ENCODE results near the gene COL6A1. TPM values are rescaled to one million over a fixed set of nuclear protein-coding genes. Genes with fewer than 3 reads are reported as not detected.

The COL6A1 gene
- total RNA-seq, 2 experiments from 2014 or later: 8.0 to 8.5 TPM

DNA sequence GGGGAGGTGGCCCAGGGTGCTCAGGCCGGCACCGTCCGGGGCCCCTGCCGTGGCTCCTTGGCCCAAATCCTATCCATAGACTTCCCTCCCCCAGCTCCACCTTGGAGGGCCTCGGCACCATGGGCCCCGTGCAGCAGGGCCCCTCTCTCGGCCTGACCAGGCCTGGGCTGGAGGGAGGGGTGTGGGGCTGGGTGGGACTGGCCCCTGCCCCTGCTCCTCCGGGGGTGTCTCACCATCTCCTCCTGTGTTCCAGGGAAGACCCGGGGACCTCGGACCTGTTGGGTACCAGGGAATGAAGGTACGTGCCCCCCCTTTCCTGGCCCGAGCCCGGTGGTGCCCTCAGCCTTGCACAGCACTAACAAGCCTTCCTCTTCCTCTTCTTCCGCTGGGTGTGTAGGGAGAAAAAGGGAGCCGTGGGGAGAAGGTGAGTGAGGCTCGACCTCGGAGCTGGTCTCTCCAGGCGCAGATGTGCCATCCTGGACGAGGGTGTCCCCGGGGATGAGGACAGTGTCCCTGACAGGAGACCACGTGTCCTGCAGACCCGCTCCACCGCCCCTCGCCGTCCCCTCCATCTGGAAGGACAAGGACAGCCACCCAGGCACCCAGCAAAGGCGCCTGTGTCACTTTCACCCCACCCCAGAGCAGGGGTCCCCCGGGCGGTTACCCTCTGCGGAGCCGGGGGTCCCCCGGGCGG is 7.9 kb downstream of the COL6A1 start:
- H3K9me3 ChIP-seq (ENCODE audit: control insufficient read depth in 1 of 2, insufficient read depth in 1 of 2, low read length in 2 of 2): no peaks in the 10 kb centered on the region
- TF ChIP-seq, protein P1, sequence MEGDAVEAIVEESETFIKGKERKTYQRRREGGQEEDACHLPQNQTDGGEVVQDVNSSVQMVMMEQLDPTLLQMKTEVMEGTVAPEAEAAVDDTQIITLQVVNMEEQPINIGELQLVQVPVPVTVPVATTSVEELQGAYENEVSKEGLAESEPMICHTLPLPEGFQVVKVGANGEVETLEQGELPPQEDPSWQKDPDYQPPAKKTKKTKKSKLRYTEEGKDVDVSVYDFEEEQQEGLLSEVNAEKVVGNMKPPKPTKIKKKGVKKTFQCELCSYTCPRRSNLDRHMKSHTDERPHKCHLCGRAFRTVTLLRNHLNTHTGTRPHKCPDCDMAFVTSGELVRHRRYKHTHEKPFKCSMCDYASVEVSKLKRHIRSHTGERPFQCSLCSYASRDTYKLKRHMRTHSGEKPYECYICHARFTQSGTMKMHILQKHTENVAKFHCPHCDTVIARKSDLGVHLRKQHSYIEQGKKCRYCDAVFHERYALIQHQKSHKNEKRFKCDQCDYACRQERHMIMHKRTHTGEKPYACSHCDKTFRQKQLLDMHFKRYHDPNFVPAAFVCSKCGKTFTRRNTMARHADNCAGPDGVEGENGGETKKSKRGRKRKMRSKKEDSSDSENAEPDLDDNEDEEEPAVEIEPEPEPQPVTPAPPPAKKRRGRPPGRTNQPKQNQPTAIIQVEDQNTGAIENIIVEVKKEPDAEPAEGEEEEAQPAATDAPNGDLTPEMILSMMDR (IDR thresholded peaks at IDR 0.05): no peak
- H3K36me3 ChIP-seq (ENCODE audit: insufficient read depth, low read length): no peaks in the 10 kb centered on the region
- no peak for ATAC-seq (ENCODE audit: poor library complexity)
- no peak overlapping the region for H3K4me3 Mint-ChIP-seq
- no peaks in the 10 kb centered on the region for H3K9me3 Mint-ChIP-seq
- H3K27me3 Mint-ChIP-seq: no peaks in the 10 kb centered on the region
- intact Hi-C loops (cut with DNase I, micrococcal nuclease): loop anchor here in 1 of 2 experiments (10.0 kb wide), 2 partner anchors 395 to 435 kb away; no protein-coding TSS in a partner anchor
- no peaks in the 10 kb centered on the region for H3K4me1 Mint-ChIP-seq (ENCODE audit: low read depth)
- no peaks in the 10 kb centered on the region for H3K36me3 Mint-ChIP-seq (ENCODE audit: low read depth)
- peak in 2 of 14 experiments; percentile 2 to 27 for DNase-seq
- H3K27ac ChIP-seq (ENCODE audit: low read depth in 1 of 2, low read length in 2 of 2): no peak overlapping the region
- ChIA-PET CTCF (no interaction called here), POLR2A (no interaction called here)
- no peak overlapping the region for H3K4me3 ChIP-seq (ENCODE audit: low read length)
- H3K27ac Mint-ChIP-seq: no peak overlapping the region
- no peaks in the 10 kb centered on the region for H3K4me1 ChIP-seq (ENCODE audit: insufficient read depth, low read length)
- no peaks in the 10 kb centered on the region for H3K27me3 ChIP-seq (ENCODE audit: control insufficient read depth in 1 of 2, insufficient read depth in 2 of 2, low read length in 2 of 2)

GRCh38 chr21:45990049-45990711 is 8.6 kb downstream of the COL6A1 start:
- TF ChIP-seq, protein P1 (IDR thresholded peaks at IDR 0.05): no peak
- Mint-ChIP-seq H3K27me3 (no peaks in the 10 kb centered on the region), H3K4me1 (ENCODE audit: low read depth) (no peaks in the 10 kb centered on the region), H3K27ac (no peak overlapping the region), H3K36me3 (ENCODE audit: low read depth) (no peaks in the 10 kb centered on the region), H3K9me3 (no peaks in the 10 kb centered on the region), H3K4me3 (no peak overlapping the region)
- H3K9me3 ChIP-seq (ENCODE audit: control insufficient read depth in 1 of 2, insufficient read depth in 1 of 2, low read length in 2 of 2): no peaks in the 10 kb centered on the region
- no peak for ATAC-seq (ENCODE audit: poor library complexity)
- H3K4me1 ChIP-seq (ENCODE audit: insufficient read depth, low read length): no peaks in the 10 kb centered on the region
- POLR2A ChIA-PET: no interaction called here
- intact Hi-C loops (cut with DNase I, micrococcal nuclease): no loop called here
- no peak overlapping the region for H3K4me3 ChIP-seq (ENCODE audit: low read length)
- CTCF ChIA-PET: no interaction called here
- no peak overlapping the region for H3K27ac ChIP-seq (ENCODE audit: low read depth in 1 of 2, low read length in 2 of 2)
- peak in 3 of 14 experiments; percentile 0 to 27 (median 4) for DNase-seq
- H3K27me3 ChIP-seq (ENCODE audit: control insufficient read depth in 1 of 2, insufficient read depth in 2 of 2, low read length in 2 of 2): no peaks in the 10 kb centered on the region
- H3K36me3 ChIP-seq (ENCODE audit: insufficient read depth, low read length): no peaks in the 10 kb centered on the region

- Mint-ChIP-seq H3K36me3 (ENCODE audit: low read depth) (no peaks in the 10 kb centered on the region), H3K4me3 (no peak overlapping the region), H3K27ac (no peak overlapping the region), H3K27me3 (no peaks in the 10 kb centered on the region), H3K4me1 (ENCODE audit: low read depth) (no peaks in the 10 kb centered on the region), H3K9me3 (no peaks in the 10 kb centered on the region)
- intact Hi-C loops (cut with DNase I, micrococcal nuclease): no loop called here
- Histone ChIP-seq H3K9me3 (ENCODE audit: control insufficient read depth in 1 of 2, insufficient read depth in 1 of 2, low read length in 2 of 2) (no peaks in the 10 kb centered on the region), H3K4me3 (ENCODE audit: low read length) (no peak overlapping the region), H3K36me3 (ENCODE audit: insufficient read depth, low read length) (no peaks in the 10 kb centered on the region), H3K27me3 (ENCODE audit: control insufficient read depth in 1 of 2, insufficient read depth in 2 of 2, low read length in 2 of 2) (no peaks in the 10 kb centered on the region), H3K4me1 (ENCODE audit: insufficient read depth, low read length) (no peaks in the 10 kb centered on the region), H3K27ac (ENCODE audit: low read depth in 1 of 2, low read length in 2 of 2) (no peak overlapping the region)
- ChIA-PET CTCF (no interaction called here), POLR2A (no interaction called here)
- DNase-seq (peak in 2 of 14 experiments; percentile 0 to 20), ATAC-seq (ENCODE audit: poor library complexity) (no peak)
- TF ChIP-seq, protein P1 (IDR thresholded peaks at IDR 0.05): no peak
Observed at GRCh38 chr21:45990741-45991605, 9.4 kb downstream of the COL6A1 start.

Measured in CD4-positive, alpha-beta T cell (primary cell).